Measurements from ENCODE around the gene FBXO9.

Gene FBXO9

GRCh38 chr6:53115741-53116140, 50.5 kb downstream of the FBXO9 start:
- DNase-seq, result no peak
- Histone ChIP-seq H3K4me2 (ENCODE audit: low read depth, low read length) (no peak overlapping the region), H2AFZ (ENCODE audit: low read length) (no peak overlapping the region), H3K4me1 (ENCODE audit: low read length) (peaks cover 27% of the 10 kb centered on the region), H3K9me3 (replicated peaks; ENCODE audit: insufficient read depth, low read length) (no peaks in the 10 kb centered on the region), H3K79me2 (ENCODE audit: low read length) (no peaks in the 10 kb centered on the region), H4K20me1 (ENCODE audit: insufficient read depth, low read length) (no peaks in the 10 kb centered on the region), H3K36me3 (replicated peaks; ENCODE audit: insufficient read depth, low read length) (no peaks in the 10 kb centered on the region), H3F3A (ENCODE audit: insufficient read depth, low read length) (peaks cover 20% of the 10 kb centered on the region), H3K9me2 (replicated peaks; ENCODE audit: insufficient read depth, low read length) (no peaks in the 10 kb centered on the region), H3K9ac (ENCODE audit: low read length) (no peak overlapping the region), H3K27ac (ENCODE audit: low read length) (no peak overlapping the region), H3K4me3 (ENCODE audit: low read length) (no peak overlapping the region), H3K27me3 (replicated peaks; ENCODE audit: insufficient read depth, low read length) (no peaks in the 10 kb centered on the region)
- TF ChIP-seq EZH2phosphoT487 (IDR thresholded peaks at IDR 0.05; ENCODE audit: low read length), result no peak
- TF ChIP-seq EZH2 (optimal IDR thresholded peaks at IDR 0.05; ENCODE audit: low read depth, low read length), result no peak
- TF ChIP-seq CTCF (IDR thresholded peaks at IDR 0.05; ENCODE audit: low read length), result no peak

- H2AFZ ChIP-seq (ENCODE audit: low read length), result no peak overlapping the region
- DNase-seq, result no peak
- no peak overlapping the region for H3K4me2 ChIP-seq (ENCODE audit: low read depth, low read length)
- H3K36me3 ChIP-seq (replicated peaks; ENCODE audit: insufficient read depth, low read length), result no peaks in the 10 kb centered on the region
- no peaks in the 10 kb centered on the region for H3K9me2 ChIP-seq (replicated peaks; ENCODE audit: insufficient read depth, low read length)
- no peak for TF ChIP-seq CTCF (IDR thresholded peaks at IDR 0.05; ENCODE audit: low read length)
- TF ChIP-seq EZH2phosphoT487 (IDR thresholded peaks at IDR 0.05; ENCODE audit: low read length), result no peak
- TF ChIP-seq EZH2 (optimal IDR thresholded peaks at IDR 0.05; ENCODE audit: low read depth, low read length), result no peak
- H3K79me2 ChIP-seq (ENCODE audit: low read length), result no peaks in the 10 kb centered on the region
- H4K20me1 ChIP-seq (ENCODE audit: insufficient read depth, low read length), result no peaks in the 10 kb centered on the region
- H3K27me3 ChIP-seq (replicated peaks; ENCODE audit: insufficient read depth, low read length), result no peaks in the 10 kb centered on the region
- no peak overlapping the region for H3K9ac ChIP-seq (ENCODE audit: low read length)
- no peaks in the 10 kb centered on the region for H3K9me3 ChIP-seq (replicated peaks; ENCODE audit: insufficient read depth, low read length)
- H3K4me1 ChIP-seq (ENCODE audit: low read length), result no peaks in the 10 kb centered on the region
- no peak overlapping the region for H3K27ac ChIP-seq (ENCODE audit: low read length)
- no peak overlapping the region for H3K4me3 ChIP-seq (ENCODE audit: low read length)
- H3F3A ChIP-seq (ENCODE audit: insufficient read depth, low read length), result no peaks in the 10 kb centered on the region
Measured at GRCh38 chr6:53119349-53119748, 54.1 kb downstream of the FBXO9 start.

- no peaks in the 10 kb centered on the region for H3K4me1 ChIP-seq (ENCODE audit: low read length)
- DNase-seq, result no peak
- H3K9me3 ChIP-seq (replicated peaks; ENCODE audit: insufficient read depth, low read length), result no peaks in the 10 kb centered on the region
- no peak overlapping the region for H3K4me3 ChIP-seq (ENCODE audit: low read length)
- H3F3A ChIP-seq (ENCODE audit: insufficient read depth, low read length), result no peaks in the 10 kb centered on the region
- no peaks in the 10 kb centered on the region for H4K20me1 ChIP-seq (ENCODE audit: insufficient read depth, low read length)
- no peak overlapping the region for H3K9ac ChIP-seq (ENCODE audit: low read length)
- H3K27me3 ChIP-seq (replicated peaks; ENCODE audit: insufficient read depth, low read length), result no peaks in the 10 kb centered on the region
- H3K79me2 ChIP-seq (ENCODE audit: low read length), result no peaks in the 10 kb centered on the region
- H3K9me2 ChIP-seq (replicated peaks; ENCODE audit: insufficient read depth, low read length), result no peaks in the 10 kb centered on the region
- TF ChIP-seq EZH2 (optimal IDR thresholded peaks at IDR 0.05; ENCODE audit: low read depth, low read length) (no peak), EZH2phosphoT487 (IDR thresholded peaks at IDR 0.05; ENCODE audit: low read length) (no peak), CTCF (IDR thresholded peaks at IDR 0.05; ENCODE audit: low read length) (no peak)
- no peak overlapping the region for H3K27ac ChIP-seq (ENCODE audit: low read length)
- H3K4me2 ChIP-seq (ENCODE audit: low read depth, low read length), result no peak overlapping the region
- no peak overlapping the region for H2AFZ ChIP-seq (ENCODE audit: low read length)
- H3K36me3 ChIP-seq (replicated peaks; ENCODE audit: insufficient read depth, low read length), result no peaks in the 10 kb centered on the region
Measured at GRCh38 chr6:53119772-53120409, 54.7 kb downstream of the FBXO9 start.

All from MM.1S (cell line).